Endothelial cell of umbilical vein (primary cell): ENCODE measurements around the gene DUSP6.

Source experiments
- EZH2 ChIP-seq: IDR thresholded peaks from 2 replicates; pipeline ENCODE4 v1.6.1; 2012; ENCODE audit warnings: borderline replicate concordance, low read depth, mild to moderate bottlenecking, moderate library complexity, low read length, inconsistent platforms; ENCODE audit not compliant: severe bottlenecking
- TF ChIP-seq, protein P1 (sequence below), 2 donors: IDR thresholded peaks; 1 replicate in 1 of 2; 2 replicates in 1 of 2; pipeline ENCODE4 v1.5.1; 2011; ENCODE audit warnings: low read length in 2 of 2, mild to moderate bottlenecking in 2 of 2, moderate library complexity in 2 of 2, control low read depth in 1 of 2, inconsistent platforms in 1 of 2, low read depth in 1 of 2; ENCODE audit not compliant: insufficient read depth in 1 of 2; ENCODE audit errors: extremely low read depth in 1 of 2

DNA sequence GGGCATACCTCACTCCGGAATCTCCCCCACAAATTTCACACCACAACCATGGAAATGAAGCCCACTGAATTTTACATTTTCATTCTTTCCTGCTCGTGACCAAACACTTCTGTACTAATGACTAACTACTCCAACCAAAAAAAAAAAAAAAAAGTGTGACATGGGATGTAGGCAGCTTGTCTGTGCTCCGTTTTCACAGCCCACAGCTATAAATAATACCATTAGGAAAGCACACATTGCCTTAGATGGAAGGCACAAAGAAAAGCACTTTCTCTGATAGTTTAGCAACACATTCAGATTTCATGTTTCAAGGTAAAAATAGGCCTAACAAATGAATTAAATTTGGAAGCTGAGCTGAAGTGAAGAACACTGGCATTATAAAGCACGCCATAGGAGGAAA, 42.5 kb downstream of the DUSP6 start:
- TF ChIP-seq, protein P1, sequence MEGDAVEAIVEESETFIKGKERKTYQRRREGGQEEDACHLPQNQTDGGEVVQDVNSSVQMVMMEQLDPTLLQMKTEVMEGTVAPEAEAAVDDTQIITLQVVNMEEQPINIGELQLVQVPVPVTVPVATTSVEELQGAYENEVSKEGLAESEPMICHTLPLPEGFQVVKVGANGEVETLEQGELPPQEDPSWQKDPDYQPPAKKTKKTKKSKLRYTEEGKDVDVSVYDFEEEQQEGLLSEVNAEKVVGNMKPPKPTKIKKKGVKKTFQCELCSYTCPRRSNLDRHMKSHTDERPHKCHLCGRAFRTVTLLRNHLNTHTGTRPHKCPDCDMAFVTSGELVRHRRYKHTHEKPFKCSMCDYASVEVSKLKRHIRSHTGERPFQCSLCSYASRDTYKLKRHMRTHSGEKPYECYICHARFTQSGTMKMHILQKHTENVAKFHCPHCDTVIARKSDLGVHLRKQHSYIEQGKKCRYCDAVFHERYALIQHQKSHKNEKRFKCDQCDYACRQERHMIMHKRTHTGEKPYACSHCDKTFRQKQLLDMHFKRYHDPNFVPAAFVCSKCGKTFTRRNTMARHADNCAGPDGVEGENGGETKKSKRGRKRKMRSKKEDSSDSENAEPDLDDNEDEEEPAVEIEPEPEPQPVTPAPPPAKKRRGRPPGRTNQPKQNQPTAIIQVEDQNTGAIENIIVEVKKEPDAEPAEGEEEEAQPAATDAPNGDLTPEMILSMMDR (IDR thresholded peaks at IDR 0.05; ENCODE audit: extremely low read depth in 1 of 2, insufficient read depth in 1 of 2, low read depth in 1 of 2, low read length in 2 of 2), result no peak
- TF ChIP-seq EZH2, result no peak
